ENCODE results near the gene EIPR1. TPM values are rescaled to one million over a fixed set of nuclear protein-coding genes. Genes with fewer than 3 reads are reported as not detected.

Gene EIPR1
- total and polyA plus RNA-seq, 4 donors: 12.0 to 26.8 (median 23.4) TPM

GRCh38 chr2:3146175-3146574 is 231.4 kb downstream of the EIPR1 start:
- no peak overlapping the region for H3K4me3 ChIP-seq
- no peak overlapping the region for H3K27ac ChIP-seq (ENCODE audit: low read depth in 1 of 2, low read length in 1 of 2)
- no peak for ATAC-seq (ENCODE audit: insufficient read depth, low FRiP score)
- peaks cover 0 to 4% (median 0%) of the 10 kb centered on the region in 4 donors for H3K9me3 ChIP-seq (ENCODE audit: control insufficient read depth in 4 of 4, insufficient read depth in 3 of 4, low read length in 3 of 4)
- peaks cover 0 to 12% (median 0%) of the 10 kb centered on the region in 5 donors for H3K4me1 ChIP-seq (ENCODE audit: control insufficient read depth in 5 of 5, insufficient read depth in 5 of 5, low read length in 5 of 5)
- DNase-seq: peak in 2 of 3 donors; percentile 30 to 34
- no peaks in the 10 kb centered on the region for H3K27me3 ChIP-seq (ENCODE audit: control insufficient read depth in 3 of 3, insufficient read depth in 3 of 3, low read length in 2 of 3)
- no peak for TF ChIP-seq CTCF (IDR thresholded peaks at IDR 0.05; ENCODE audit: control extremely low read depth, extremely low read depth)
- H3K9ac ChIP-seq (ENCODE audit: insufficient read depth in 1 of 2, low read length in 2 of 2): no peak overlapping the region
- no peaks in the 10 kb centered on the region for H3K36me3 ChIP-seq (ENCODE audit: control insufficient read depth in 4 of 4, insufficient read depth in 4 of 4, low read length in 4 of 4)
- 66 to 69% methylated on average over 8 of the region's 8 CpGs for WGBS, 2 donors

GRCh38 chr2:3145471-3146021 is 232.1 kb downstream of the EIPR1 start:
- H3K4me1 ChIP-seq (ENCODE audit: control insufficient read depth in 5 of 5, insufficient read depth in 5 of 5, low read length in 5 of 5): peaks cover 0 to 12% (median 0%) of the 10 kb centered on the region in 5 donors
- no peak for TF ChIP-seq CTCF (IDR thresholded peaks at IDR 0.05; ENCODE audit: control extremely low read depth, extremely low read depth)
- ATAC-seq (ENCODE audit: insufficient read depth, low FRiP score) (no peak), DNase-seq (no peak)
- no peaks in the 10 kb centered on the region for H3K9me3 ChIP-seq (ENCODE audit: control insufficient read depth in 4 of 4, insufficient read depth in 3 of 4, low read length in 3 of 4)
- H3K4me3 ChIP-seq: no peak overlapping the region
- H3K27ac ChIP-seq (ENCODE audit: low read depth in 1 of 2, low read length in 1 of 2): no peak overlapping the region
- no peaks in the 10 kb centered on the region for H3K36me3 ChIP-seq (ENCODE audit: control insufficient read depth in 4 of 4, insufficient read depth in 4 of 4, low read length in 4 of 4)
- H3K27me3 ChIP-seq (ENCODE audit: control insufficient read depth in 3 of 3, insufficient read depth in 3 of 3, low read length in 2 of 3): no peaks in the 10 kb centered on the region
- H3K9ac ChIP-seq (ENCODE audit: insufficient read depth in 1 of 2, low read length in 2 of 2): no peak overlapping the region
- WGBS, 2 donors: 81% methylated on average over 15 of the region's 15 CpGs

GRCh38 chr2:3144856-3145255 is 232.8 kb downstream of the EIPR1 start:
- Histone ChIP-seq H3K4me3 (no peak overlapping the region), H3K36me3 (ENCODE audit: control insufficient read depth in 4 of 4, insufficient read depth in 4 of 4, low read length in 4 of 4) (no peaks in the 10 kb centered on the region), H3K9me3 (ENCODE audit: control insufficient read depth in 4 of 4, insufficient read depth in 3 of 4, low read length in 3 of 4) (no peaks in the 10 kb centered on the region), H3K27ac (ENCODE audit: low read depth in 1 of 2, low read length in 1 of 2) (no peak overlapping the region), H3K4me1 (ENCODE audit: control insufficient read depth in 5 of 5, insufficient read depth in 5 of 5, low read length in 5 of 5) (peaks cover 0 to 12% (median 0%) of the 10 kb centered on the region in 5 donors), H3K27me3 (ENCODE audit: control insufficient read depth in 3 of 3, insufficient read depth in 3 of 3, low read length in 2 of 3) (no peaks in the 10 kb centered on the region), H3K9ac (ENCODE audit: insufficient read depth in 1 of 2, low read length in 2 of 2) (no peak overlapping the region)
- no peak for TF ChIP-seq CTCF (IDR thresholded peaks at IDR 0.05; ENCODE audit: control extremely low read depth, extremely low read depth)
- no peak for DNase-seq
- WGBS, 2 donors: 78 to 86% methylated on average over 6 of the region's 6 CpGs
- no peak for ATAC-seq (ENCODE audit: insufficient read depth, low FRiP score)

- H3K27me3 ChIP-seq (ENCODE audit: control insufficient read depth in 3 of 3, insufficient read depth in 3 of 3, low read length in 2 of 3): no peaks in the 10 kb centered on the region
- no peak overlapping the region for H3K27ac ChIP-seq (ENCODE audit: low read depth in 1 of 2, low read length in 1 of 2)
- no peak overlapping the region for H3K9ac ChIP-seq (ENCODE audit: insufficient read depth in 1 of 2, low read length in 2 of 2)
- H3K4me3 ChIP-seq: no peak overlapping the region
- no peak for DNase-seq
- TF ChIP-seq CTCF (IDR thresholded peaks at IDR 0.05; ENCODE audit: control extremely low read depth, extremely low read depth): no peak
- WGBS, 2 donors: 82 to 87% methylated on average over 8 of the region's 8 CpGs
- H3K4me1 ChIP-seq (ENCODE audit: control insufficient read depth in 5 of 5, insufficient read depth in 5 of 5, low read length in 5 of 5): peaks cover 0 to 12% (median 0%) of the 10 kb centered on the region in 5 donors
- no peaks in the 10 kb centered on the region for H3K36me3 ChIP-seq (ENCODE audit: control insufficient read depth in 4 of 4, insufficient read depth in 4 of 4, low read length in 4 of 4)
- no peak for ATAC-seq (ENCODE audit: insufficient read depth, low FRiP score)
- H3K9me3 ChIP-seq (ENCODE audit: control insufficient read depth in 4 of 4, insufficient read depth in 3 of 4, low read length in 3 of 4): no peaks in the 10 kb centered on the region
Observed at GRCh38 chr2:3143602-3144001, 234.0 kb downstream of the EIPR1 start.
